ENCODE results near the gene AKNA.

Gene AKNA

DNA sequence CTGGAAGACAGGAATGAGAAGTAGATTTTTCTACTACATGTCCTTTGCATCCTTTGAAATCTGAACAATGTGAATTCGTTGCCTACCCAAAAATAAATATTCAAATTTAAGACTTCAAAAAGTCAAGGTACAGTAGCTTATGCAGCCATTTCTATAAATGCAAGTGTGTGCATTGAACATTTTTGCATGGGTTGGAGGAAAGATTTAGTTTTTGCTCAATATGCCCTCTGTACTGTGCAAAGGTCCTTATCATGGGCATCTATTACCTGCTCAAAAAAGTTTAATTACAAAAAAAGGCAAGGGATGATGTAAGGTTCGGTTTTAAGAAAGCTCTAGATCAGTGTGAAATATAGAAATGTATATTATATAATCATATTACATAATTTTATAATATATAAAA is 22.6 kb downstream of the AKNA start:
- no peak overlapping the region for H3K4me3 ChIP-seq (ENCODE audit: low read depth in 1 of 2, low read length in 2 of 2)
- no peak overlapping the region for H3K27ac ChIP-seq (ENCODE audit: low read depth, low read length)
- H3K4me1 ChIP-seq (ENCODE audit: control insufficient read depth in 1 of 2, insufficient read depth in 2 of 2, low read length in 2 of 2), result peaks cover 22 to 24% of the 10 kb centered on the region in 2 donors

DNA sequence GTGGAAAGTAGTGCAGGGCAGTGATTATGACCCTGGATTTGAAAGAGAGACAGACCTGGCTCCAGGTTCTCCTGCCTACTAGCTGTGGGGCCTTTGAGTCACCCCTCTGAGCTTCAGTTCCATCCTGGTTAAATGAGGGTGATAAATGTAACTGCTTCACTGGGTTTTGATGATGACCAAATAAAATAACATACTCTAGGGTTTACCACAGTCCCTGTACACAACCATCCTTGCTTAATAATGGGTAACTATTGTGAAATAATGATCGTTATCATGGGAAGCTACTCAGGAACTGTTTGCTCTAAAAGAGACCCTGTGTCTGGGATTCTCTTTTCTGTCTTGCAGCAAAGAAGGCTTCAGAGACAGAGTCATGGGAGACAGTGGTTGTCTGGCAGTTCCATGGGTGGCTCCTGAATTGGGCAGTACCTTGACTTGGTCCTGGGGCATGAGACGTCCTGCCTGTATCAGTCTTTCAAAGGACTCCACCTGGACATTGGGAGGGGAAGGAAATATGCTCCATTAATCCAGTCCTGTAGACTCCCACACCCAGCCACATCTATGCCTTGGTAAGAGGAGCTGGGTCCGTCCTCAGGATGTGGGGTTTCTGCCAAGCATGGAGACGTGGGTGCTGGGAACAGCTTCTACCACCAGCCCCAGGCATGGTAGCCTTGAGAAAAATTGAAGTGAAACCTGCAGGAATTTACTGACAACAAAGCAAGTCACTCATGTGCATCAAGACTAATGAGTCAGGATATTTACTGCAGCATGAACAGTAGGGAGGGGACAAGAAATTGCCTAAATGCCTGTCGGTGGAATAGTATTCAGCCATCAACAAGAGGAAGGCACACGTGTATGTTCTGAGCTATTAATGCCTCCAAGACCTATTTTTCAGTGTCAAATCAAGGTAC is 23.4 kb downstream of the AKNA start:
- H3K27me3 ChIP-seq (ENCODE audit: control insufficient read depth in 1 of 2, insufficient read depth in 2 of 2, low read length in 2 of 2), result no peaks in the 10 kb centered on the region
- no peak overlapping the region for H3K9ac ChIP-seq (ENCODE audit: low read depth in 1 of 2, low read length in 2 of 2)
- H3K4me3 ChIP-seq (ENCODE audit: low read depth in 1 of 2, low read length in 2 of 2), result no peak overlapping the region
- no peaks in the 10 kb centered on the region for H3K9me3 ChIP-seq (ENCODE audit: control insufficient read depth in 1 of 2, low read length in 2 of 2)
- H3K36me3 ChIP-seq (ENCODE audit: control insufficient read depth in 1 of 2, insufficient read depth in 2 of 2, low read length in 2 of 2), result peaks cover 57 to 81% of the 10 kb centered on the region in 2 donors
- no peak overlapping the region for H3K27ac ChIP-seq (ENCODE audit: low read depth, low read length)
- H3K4me1 ChIP-seq (ENCODE audit: control insufficient read depth in 1 of 2, insufficient read depth in 2 of 2, low read length in 2 of 2), result peaks cover 18 to 24% of the 10 kb centered on the region in 2 donors

More for the DNA sequence above, 22.6 kb downstream of the AKNA start:
- peaks cover 50 to 79% of the 10 kb centered on the region in 2 donors for H3K36me3 ChIP-seq (ENCODE audit: control insufficient read depth in 1 of 2, insufficient read depth in 2 of 2, low read length in 2 of 2)
- H3K27me3 ChIP-seq (ENCODE audit: control insufficient read depth in 1 of 2, insufficient read depth in 2 of 2, low read length in 2 of 2), result no peaks in the 10 kb centered on the region
- H3K9ac ChIP-seq (ENCODE audit: low read depth in 1 of 2, low read length in 2 of 2), result no peak overlapping the region
- no peaks in the 10 kb centered on the region for H3K9me3 ChIP-seq (ENCODE audit: control insufficient read depth in 1 of 2, low read length in 2 of 2)

DNA sequence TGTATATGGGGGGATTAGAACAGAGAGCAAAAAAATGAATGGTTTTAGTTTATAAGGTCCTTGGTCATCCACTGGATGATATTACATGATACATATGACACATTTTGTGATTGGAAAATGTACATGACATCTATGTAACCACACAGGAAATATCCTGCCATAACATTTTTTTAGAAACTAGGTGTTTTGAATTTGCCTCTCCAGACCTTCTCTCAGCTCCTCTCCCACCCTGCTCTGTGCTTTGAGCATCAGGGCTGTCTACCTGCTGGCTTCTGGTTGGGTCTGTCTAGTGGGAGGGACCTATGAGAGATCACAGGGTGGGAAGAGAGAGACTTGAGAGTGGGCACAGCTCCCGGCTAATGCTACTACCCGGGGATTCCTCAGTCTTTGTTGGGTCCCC is 24.4 kb downstream of the AKNA start:
- Histone ChIP-seq H3K27me3 (ENCODE audit: control insufficient read depth in 1 of 2, insufficient read depth in 2 of 2, low read length in 2 of 2) (no peaks in the 10 kb centered on the region), H3K9me3 (ENCODE audit: control insufficient read depth in 1 of 2, low read length in 2 of 2) (no peaks in the 10 kb centered on the region), H3K27ac (ENCODE audit: low read depth, low read length) (no peak overlapping the region), H3K4me3 (ENCODE audit: low read depth in 1 of 2, low read length in 2 of 2) (no peak overlapping the region), H3K4me1 (ENCODE audit: control insufficient read depth in 1 of 2, insufficient read depth in 2 of 2, low read length in 2 of 2) (peaks cover 13 to 24% of the 10 kb centered on the region in 2 donors), H3K9ac (ENCODE audit: low read depth in 1 of 2, low read length in 2 of 2) (no peak overlapping the region), H3K36me3 (ENCODE audit: control insufficient read depth in 1 of 2, insufficient read depth in 2 of 2, low read length in 2 of 2) (peaks cover 54 to 78% of the 10 kb centered on the region in 2 donors)

DNA sequence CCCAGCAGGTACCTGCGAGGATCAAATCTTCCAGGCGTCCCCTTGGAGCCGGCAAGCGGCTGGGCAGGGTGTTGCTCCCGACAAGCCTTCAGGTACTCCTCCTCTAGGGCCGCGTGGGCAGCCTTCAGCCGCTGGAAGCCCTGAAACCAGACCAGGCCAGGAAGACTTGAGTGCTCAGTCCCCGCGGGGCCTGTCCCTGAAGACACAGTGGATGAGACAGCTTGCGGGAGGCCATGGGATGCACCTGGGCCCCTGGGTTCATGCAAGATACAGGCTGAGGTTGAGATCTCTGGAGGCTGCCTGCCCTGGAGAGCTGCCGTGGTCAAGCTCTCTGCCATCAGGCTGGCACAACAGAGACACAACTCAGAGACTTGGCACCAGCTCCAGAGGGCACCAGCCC is 25.4 kb downstream of the AKNA start:
- Histone ChIP-seq H3K27me3 (ENCODE audit: control insufficient read depth in 1 of 2, insufficient read depth in 2 of 2, low read length in 2 of 2) (no peaks in the 10 kb centered on the region), H3K4me1 (ENCODE audit: control insufficient read depth in 1 of 2, insufficient read depth in 2 of 2, low read length in 2 of 2) (peaks cover 8 to 17% of the 10 kb centered on the region in 2 donors), H3K36me3 (ENCODE audit: control insufficient read depth in 1 of 2, insufficient read depth in 2 of 2, low read length in 2 of 2) (peaks cover 55 to 78% of the 10 kb centered on the region in 2 donors), H3K9me3 (ENCODE audit: control insufficient read depth in 1 of 2, low read length in 2 of 2) (no peaks in the 10 kb centered on the region), H3K4me3 (ENCODE audit: low read depth in 1 of 2, low read length in 2 of 2) (no peak overlapping the region), H3K27ac (ENCODE audit: low read depth, low read length) (no peak overlapping the region), H3K9ac (ENCODE audit: low read depth in 1 of 2, low read length in 2 of 2) (no peak overlapping the region)

DNA sequence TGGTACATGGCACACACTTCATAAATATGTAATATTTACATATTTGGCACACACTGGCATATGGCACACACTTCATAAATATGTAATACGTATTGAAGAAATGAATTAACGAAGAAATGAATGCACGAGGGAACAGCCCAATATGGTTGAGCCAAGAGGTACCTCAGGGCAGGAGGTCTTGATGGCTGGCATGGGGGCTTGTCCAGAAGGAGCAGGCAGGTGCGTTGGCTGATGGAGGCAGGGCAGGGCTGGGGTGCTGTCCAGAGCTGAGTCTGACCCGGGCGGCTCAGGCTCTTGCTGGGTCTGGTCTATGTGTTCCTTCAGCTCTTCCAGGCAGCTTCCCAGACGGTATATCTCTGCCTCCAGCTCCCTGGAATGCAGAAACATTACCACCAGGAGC is 26.2 kb downstream of the AKNA start:
- Histone ChIP-seq H3K4me3 (ENCODE audit: low read depth in 1 of 2, low read length in 2 of 2) (no peak overlapping the region), H3K27ac (ENCODE audit: low read depth, low read length) (no peak overlapping the region), H3K36me3 (ENCODE audit: control insufficient read depth in 1 of 2, insufficient read depth in 2 of 2, low read length in 2 of 2) (peaks cover 59 to 82% of the 10 kb centered on the region in 2 donors), H3K27me3 (ENCODE audit: control insufficient read depth in 1 of 2, insufficient read depth in 2 of 2, low read length in 2 of 2) (no peaks in the 10 kb centered on the region), H3K9me3 (ENCODE audit: control insufficient read depth in 1 of 2, low read length in 2 of 2) (no peaks in the 10 kb centered on the region), H3K9ac (ENCODE audit: low read depth in 1 of 2, low read length in 2 of 2) (no peak overlapping the region), H3K4me1 (ENCODE audit: control insufficient read depth in 1 of 2, insufficient read depth in 2 of 2, low read length in 2 of 2) (peaks cover 4 to 12% of the 10 kb centered on the region in 2 donors)

DNA sequence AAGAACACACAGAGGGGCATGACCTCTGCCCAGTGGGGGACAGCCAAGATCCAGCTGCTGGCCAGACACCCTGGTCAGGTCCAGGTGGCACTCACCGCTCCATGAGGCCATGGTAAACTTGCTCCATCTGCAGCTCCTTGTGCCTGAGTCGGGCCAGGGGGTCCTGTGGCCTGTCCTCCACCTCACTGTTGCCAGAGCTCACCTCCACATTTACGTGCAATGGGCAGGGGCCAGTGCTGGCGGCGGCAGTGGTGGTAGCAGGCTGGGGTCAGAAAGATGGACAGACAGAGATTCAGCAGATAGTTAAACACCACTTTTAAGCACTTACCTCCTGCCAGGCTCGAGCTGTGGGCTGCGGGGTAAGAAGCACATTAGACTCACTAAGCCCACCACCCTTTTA is 28.0 kb downstream of the AKNA start:
- Histone ChIP-seq H3K9ac (ENCODE audit: low read depth in 1 of 2, low read length in 2 of 2) (no peak overlapping the region), H3K4me3 (ENCODE audit: low read depth in 1 of 2, low read length in 2 of 2) (no peak overlapping the region), H3K36me3 (ENCODE audit: control insufficient read depth in 1 of 2, insufficient read depth in 2 of 2, low read length in 2 of 2) (peaks cover 70 to 91% of the 10 kb centered on the region in 2 donors), H3K27ac (ENCODE audit: low read depth, low read length) (no peak overlapping the region), H3K9me3 (ENCODE audit: control insufficient read depth in 1 of 2, low read length in 2 of 2) (no peaks in the 10 kb centered on the region), H3K27me3 (ENCODE audit: control insufficient read depth in 1 of 2, insufficient read depth in 2 of 2, low read length in 2 of 2) (no peaks in the 10 kb centered on the region), H3K4me1 (ENCODE audit: control insufficient read depth in 1 of 2, insufficient read depth in 2 of 2, low read length in 2 of 2) (peaks cover 0 to 8% of the 10 kb centered on the region in 2 donors)

DNA sequence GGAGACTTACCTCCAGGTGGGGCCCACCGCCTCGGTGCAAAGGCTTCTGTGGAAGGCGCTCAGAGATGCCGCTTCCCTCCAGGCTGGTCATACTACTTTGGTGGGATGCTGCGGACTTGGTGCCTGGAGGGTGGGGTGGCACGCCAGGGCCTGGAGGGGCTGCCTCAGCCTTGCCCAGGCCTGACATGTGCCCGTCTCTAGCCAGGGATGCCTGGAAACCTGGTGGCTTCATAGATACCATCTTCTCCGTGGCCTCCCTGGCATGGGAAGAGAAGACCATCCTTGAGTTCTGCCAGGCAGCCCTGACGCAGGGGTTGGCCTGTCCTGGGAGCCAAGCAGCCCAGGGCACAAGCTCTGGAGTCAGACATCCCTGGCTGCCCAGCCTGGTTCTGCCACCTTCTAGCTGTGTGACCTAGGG is 29.9 kb downstream of the AKNA start:
- peaks cover 62 to 84% of the 10 kb centered on the region in 2 donors for H3K36me3 ChIP-seq (ENCODE audit: control insufficient read depth in 1 of 2, insufficient read depth in 2 of 2, low read length in 2 of 2)
- H3K4me1 ChIP-seq (ENCODE audit: control insufficient read depth in 1 of 2, insufficient read depth in 2 of 2, low read length in 2 of 2), result no peaks in the 10 kb centered on the region
- no peak overlapping the region for H3K27ac ChIP-seq (ENCODE audit: low read depth, low read length)
- no peak overlapping the region for H3K9ac ChIP-seq (ENCODE audit: low read depth in 1 of 2, low read length in 2 of 2)
- no peaks in the 10 kb centered on the region for H3K9me3 ChIP-seq (ENCODE audit: control insufficient read depth in 1 of 2, low read length in 2 of 2)
- no peak overlapping the region for H3K4me3 ChIP-seq (ENCODE audit: low read depth in 1 of 2, low read length in 2 of 2)
- no peaks in the 10 kb centered on the region for H3K27me3 ChIP-seq (ENCODE audit: control insufficient read depth in 1 of 2, insufficient read depth in 2 of 2, low read length in 2 of 2)

DNA sequence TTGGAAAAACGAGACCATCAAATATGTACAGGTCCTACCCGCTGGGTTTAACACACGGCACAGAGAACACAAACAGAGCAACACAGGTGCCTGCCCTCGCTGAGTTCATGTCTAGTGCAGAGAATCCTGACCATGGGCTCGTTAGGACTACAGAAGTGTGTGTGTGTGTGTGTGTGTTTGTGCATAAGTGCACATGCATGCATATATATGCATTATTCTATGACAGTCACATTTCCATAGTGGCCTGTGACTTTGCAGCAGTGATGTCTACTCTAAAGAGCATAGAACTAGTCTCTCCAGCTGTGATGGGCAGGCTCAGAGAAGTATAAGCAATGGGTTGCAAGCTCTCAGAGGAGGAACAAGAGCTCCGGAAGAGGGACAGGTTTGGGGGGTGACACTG is 30.4 kb downstream of the AKNA start:
- H3K9ac ChIP-seq (ENCODE audit: low read depth in 1 of 2, low read length in 2 of 2), result no peak overlapping the region
- no peak overlapping the region for H3K4me3 ChIP-seq (ENCODE audit: low read depth in 1 of 2, low read length in 2 of 2)

DNA sequence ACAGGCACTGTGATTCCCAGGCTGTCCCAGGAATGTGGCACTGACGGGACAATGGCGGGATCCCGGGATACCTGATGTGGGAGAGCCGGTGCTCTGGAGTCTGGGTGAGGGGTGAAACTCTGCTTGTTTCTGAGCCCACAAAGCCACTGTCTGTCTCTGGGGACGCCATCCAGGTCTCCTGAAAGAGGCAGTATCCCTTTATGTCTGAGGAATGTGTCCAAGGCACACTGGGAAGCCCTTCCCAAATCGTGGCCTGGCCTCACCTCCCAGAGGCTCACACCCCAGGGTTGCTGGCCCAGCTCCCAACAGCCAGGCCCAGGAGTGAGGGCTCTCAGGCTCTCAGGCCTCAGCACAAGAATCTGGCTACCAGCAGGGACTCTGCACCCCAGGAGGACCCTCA is 31.0 kb downstream of the AKNA start:
- H3K4me3 ChIP-seq (ENCODE audit: low read depth in 1 of 2, low read length in 2 of 2), result no peak overlapping the region
- H3K4me1 ChIP-seq (ENCODE audit: control insufficient read depth in 1 of 2, insufficient read depth in 2 of 2, low read length in 2 of 2), result no peaks in the 10 kb centered on the region
- H3K27me3 ChIP-seq (ENCODE audit: control insufficient read depth in 1 of 2, insufficient read depth in 2 of 2, low read length in 2 of 2), result no peaks in the 10 kb centered on the region
- no peaks in the 10 kb centered on the region for H3K9me3 ChIP-seq (ENCODE audit: control insufficient read depth in 1 of 2, low read length in 2 of 2)
- H3K9ac ChIP-seq (ENCODE audit: low read depth in 1 of 2, low read length in 2 of 2), result no peak overlapping the region
- peaks cover 52 to 81% of the 10 kb centered on the region in 2 donors for H3K36me3 ChIP-seq (ENCODE audit: control insufficient read depth in 1 of 2, insufficient read depth in 2 of 2, low read length in 2 of 2)
- H3K27ac ChIP-seq (ENCODE audit: low read depth, low read length), result no peak overlapping the region

More for the DNA sequence above, 30.4 kb downstream of the AKNA start:
- H3K4me1 ChIP-seq (ENCODE audit: control insufficient read depth in 1 of 2, insufficient read depth in 2 of 2, low read length in 2 of 2), result no peaks in the 10 kb centered on the region
- H3K27me3 ChIP-seq (ENCODE audit: control insufficient read depth in 1 of 2, insufficient read depth in 2 of 2, low read length in 2 of 2), result no peaks in the 10 kb centered on the region
- H3K9me3 ChIP-seq (ENCODE audit: control insufficient read depth in 1 of 2, low read length in 2 of 2), result no peaks in the 10 kb centered on the region
- peaks cover 57 to 84% of the 10 kb centered on the region in 2 donors for H3K36me3 ChIP-seq (ENCODE audit: control insufficient read depth in 1 of 2, insufficient read depth in 2 of 2, low read length in 2 of 2)
- no peak overlapping the region for H3K27ac ChIP-seq (ENCODE audit: low read depth, low read length)

DNA sequence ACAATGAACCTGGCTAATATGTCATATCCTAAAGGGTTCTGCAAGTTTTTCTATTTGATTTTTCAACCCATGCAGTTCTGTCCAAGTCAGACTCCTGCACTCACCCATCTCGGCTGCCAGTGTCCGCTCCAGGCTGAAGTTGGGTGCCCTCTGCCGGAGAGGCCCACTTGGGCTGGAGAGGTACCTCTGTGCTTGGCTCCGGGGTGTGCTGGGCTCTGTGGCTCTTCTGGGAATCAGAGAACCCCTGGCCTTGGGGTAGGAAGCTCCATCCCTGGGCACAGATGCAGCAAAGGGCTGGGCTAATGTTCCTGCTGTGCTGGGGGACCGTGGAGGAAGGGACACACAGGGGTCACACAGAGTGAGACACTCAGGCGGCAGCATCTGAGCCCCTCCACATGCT is 32.0 kb downstream of the AKNA start:
- Histone ChIP-seq H3K36me3 (ENCODE audit: control insufficient read depth in 1 of 2, insufficient read depth in 2 of 2, low read length in 2 of 2) (peaks cover 45 to 80% of the 10 kb centered on the region in 2 donors), H3K9me3 (ENCODE audit: control insufficient read depth in 1 of 2, low read length in 2 of 2) (no peaks in the 10 kb centered on the region), H3K9ac (ENCODE audit: low read depth in 1 of 2, low read length in 2 of 2) (no peak overlapping the region), H3K4me1 (ENCODE audit: control insufficient read depth in 1 of 2, insufficient read depth in 2 of 2, low read length in 2 of 2) (no peaks in the 10 kb centered on the region), H3K27me3 (ENCODE audit: control insufficient read depth in 1 of 2, insufficient read depth in 2 of 2, low read length in 2 of 2) (no peaks in the 10 kb centered on the region), H3K4me3 (ENCODE audit: low read depth in 1 of 2, low read length in 2 of 2) (no peak overlapping the region), H3K27ac (ENCODE audit: low read depth, low read length) (no peak overlapping the region)
